ENCODE data around the gene TLR10.
A peak's percentile ranks its signal among the peaks of the same experiment; 100 is the strongest.

TLR10 gene

DNA sequence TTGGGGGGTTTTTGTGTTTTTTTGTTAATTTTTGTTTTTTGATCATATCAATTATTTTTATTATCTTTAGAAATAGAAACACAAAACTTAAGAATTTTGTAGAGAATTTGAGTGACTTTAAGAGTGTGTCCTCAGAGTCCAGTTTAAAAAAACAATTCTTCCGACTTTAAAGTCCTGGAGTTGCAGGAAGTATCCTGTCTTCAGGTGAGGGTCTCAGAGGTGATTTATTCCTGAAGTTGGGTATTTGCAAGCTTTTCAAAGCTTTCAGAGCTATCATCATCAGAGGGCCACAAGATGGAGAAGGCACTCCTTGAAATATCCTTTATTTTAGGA, 23.0 kb downstream of the TLR10 start:
- Histone ChIP-seq H3K27ac (ENCODE audit: poor library complexity, severe bottlenecking) (no peak overlapping the region), H3K4me3 (ENCODE audit: severe bottlenecking) (no peak overlapping the region), H3K9me3 (ENCODE audit: severe bottlenecking) (no peaks in the 10 kb centered on the region), H3K36me3 (ENCODE audit: low read depth) (no peaks in the 10 kb centered on the region), H3K4me1 (ENCODE audit: insufficient read depth, poor library complexity, severe bottlenecking) (no peaks in the 10 kb centered on the region), H3K27me3 (ENCODE audit: insufficient read depth, poor library complexity, severe bottlenecking) (no peaks in the 10 kb centered on the region)
- ATAC-seq (ENCODE audit: low read depth): no peak
- TF ChIP-seq CTCF (IDR thresholded peaks at IDR 0.05; ENCODE audit: poor library complexity, severe bottlenecking): peak; percentile 57
- DNase-seq (ENCODE audit: low spot score): no peak

- H3K4me3 ChIP-seq (ENCODE audit: severe bottlenecking): no peak overlapping the region
Measured at GRCh38 chr4:38759113-38759789, 23.5 kb downstream of the TLR10 start.

GRCh38 chr4:38757945-38758600, 24.7 kb downstream of the TLR10 start:
- DNase-seq (ENCODE audit: low spot score) (no peak), ATAC-seq (ENCODE audit: low read depth) (no peak; the same call in 2 of the 3 replicates)
- TF ChIP-seq CTCF (IDR thresholded peaks at IDR 0.05; ENCODE audit: poor library complexity, severe bottlenecking): peak; percentile 44
- H3K9me3 ChIP-seq (ENCODE audit: severe bottlenecking): no peaks in the 10 kb centered on the region
- H3K36me3 ChIP-seq (ENCODE audit: low read depth): no peaks in the 10 kb centered on the region
- no peak overlapping the region for H3K27ac ChIP-seq (ENCODE audit: poor library complexity, severe bottlenecking)
- H3K27me3 ChIP-seq (ENCODE audit: insufficient read depth, poor library complexity, severe bottlenecking): no peaks in the 10 kb centered on the region
- no peak overlapping the region for H3K4me3 ChIP-seq (ENCODE audit: severe bottlenecking)
- no peaks in the 10 kb centered on the region for H3K4me1 ChIP-seq (ENCODE audit: insufficient read depth, poor library complexity, severe bottlenecking)

More at GRCh38 chr4:38759113-38759789, 23.5 kb downstream of the TLR10 start:
- no peaks in the 10 kb centered on the region for H3K4me1 ChIP-seq (ENCODE audit: insufficient read depth, poor library complexity, severe bottlenecking)
- H3K9me3 ChIP-seq (ENCODE audit: severe bottlenecking): no peaks in the 10 kb centered on the region
- no peak for DNase-seq (ENCODE audit: low spot score)
- peak; percentile 87 for TF ChIP-seq CTCF (IDR thresholded peaks at IDR 0.05; ENCODE audit: poor library complexity, severe bottlenecking)
- no peak overlapping the region for H3K27ac ChIP-seq (ENCODE audit: poor library complexity, severe bottlenecking)
- H3K36me3 ChIP-seq (ENCODE audit: low read depth): no peaks in the 10 kb centered on the region
- peak; percentile 73; the same call in 2 of the 3 replicates for ATAC-seq (ENCODE audit: low read depth)
- H3K27me3 ChIP-seq (ENCODE audit: insufficient read depth, poor library complexity, severe bottlenecking): no peaks in the 10 kb centered on the region

DNA sequence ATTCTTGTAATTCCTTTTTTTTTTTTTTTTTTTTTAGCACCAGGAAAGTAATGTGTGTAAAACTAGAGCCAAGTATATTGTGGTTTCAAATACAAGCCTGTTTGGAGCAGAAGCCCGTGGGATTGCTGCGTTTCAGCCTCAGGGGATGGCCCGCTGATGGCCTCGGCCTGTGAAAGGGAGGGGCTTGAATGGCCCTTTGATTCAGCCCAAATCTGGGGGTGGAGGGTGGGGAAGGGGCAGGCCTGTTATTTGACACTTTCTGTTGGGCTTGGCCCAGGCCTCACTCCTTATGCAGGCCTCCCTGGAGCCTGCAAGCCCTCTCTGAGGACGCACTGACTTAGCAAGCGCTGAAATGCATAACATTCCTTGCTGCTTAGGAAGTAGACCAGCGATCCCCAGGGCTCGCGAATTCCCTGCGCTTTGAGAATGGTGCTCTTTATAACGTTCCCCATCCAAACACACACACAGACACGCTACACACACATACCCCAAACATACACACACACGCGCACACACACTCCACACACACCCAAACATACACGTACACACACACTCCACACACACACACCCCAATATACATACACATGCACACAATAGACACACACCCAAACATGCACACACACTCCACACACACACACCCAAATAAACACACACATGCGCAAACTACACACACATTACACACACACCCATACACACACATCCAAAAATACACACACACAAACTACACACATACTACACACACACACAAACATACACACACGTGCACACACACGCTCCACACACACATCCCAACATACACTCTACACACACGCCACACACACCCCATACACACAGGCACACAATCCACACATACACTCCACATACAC, 29.6 kb downstream of the TLR10 start:
- Histone ChIP-seq H3K4me1 (ENCODE audit: insufficient read depth, poor library complexity, severe bottlenecking) (no peaks in the 10 kb centered on the region), H3K27me3 (ENCODE audit: insufficient read depth, poor library complexity, severe bottlenecking) (no peaks in the 10 kb centered on the region), H3K27ac (ENCODE audit: poor library complexity, severe bottlenecking) (peak overlapping the region; percentile 19), H3K36me3 (ENCODE audit: low read depth) (no peaks in the 10 kb centered on the region), H3K4me3 (ENCODE audit: severe bottlenecking) (no peak overlapping the region), H3K9me3 (ENCODE audit: severe bottlenecking) (no peaks in the 10 kb centered on the region)
- no peak for TF ChIP-seq CTCF (IDR thresholded peaks at IDR 0.05; ENCODE audit: poor library complexity, severe bottlenecking)
- ATAC-seq (ENCODE audit: low read depth) (peak; percentile 98), DNase-seq (ENCODE audit: low spot score) (peak; percentile 80)
